GM23248 (cell line): ENCODE measurements around the gene TRDMT1.

Source experiments
- EZH2 ChIP-seq: fragments of 200-600 bp; sonication (generic); IDR thresholded peaks from 2 replicates; pipeline ENCODE4 v1.6.1; 2018; ENCODE audit warnings: antibody characterized with exemption, mild to moderate bottlenecking; ENCODE audit not compliant: insufficient read depth, poor library complexity, severe bottlenecking
- EZH2phosphoT487 ChIP-seq: fragments of 200-600 bp; sonication (generic); IDR thresholded peaks from 2 replicates; pipeline ENCODE4 v1.6.1; 2018; ENCODE audit warnings: antibody characterized with exemption, moderate library complexity, mild to moderate bottlenecking, low read depth; ENCODE audit not compliant: insufficient read depth

GRCh38 chr10:17162828-17163227 is 38.6 kb downstream of the TRDMT1 start:
- no peak for TF ChIP-seq EZH2
- TF ChIP-seq EZH2phosphoT487: no peak
